ENCODE results near the gene APOB. TPM values are rescaled to one million over a fixed set of nuclear protein-coding genes. Genes with fewer than 3 reads are reported as not detected.

APOB gene
- total RNA-seq, 1 experiment from 2014 or later, result not detected

DNA sequence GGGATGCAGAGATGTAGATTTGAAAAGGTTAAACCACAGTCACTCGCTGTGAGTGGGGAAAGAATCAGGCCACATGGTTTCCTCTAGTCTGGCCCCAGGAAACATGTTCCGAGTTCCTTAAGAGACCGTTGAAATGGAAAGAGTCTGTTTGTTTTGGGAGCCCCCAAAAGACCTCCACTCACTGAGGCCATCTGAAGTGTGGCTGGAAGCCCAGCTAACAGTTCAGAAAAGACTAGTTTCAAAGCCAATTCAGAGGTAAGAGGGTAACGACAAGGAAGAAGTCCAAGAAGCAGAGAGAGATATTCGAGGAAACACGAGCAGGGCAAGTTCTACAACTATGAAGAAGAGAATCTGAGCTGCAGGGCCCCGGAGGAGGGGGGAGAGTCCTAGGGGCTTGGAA, 61.0 kb downstream of the APOB start:
- Histone ChIP-seq H3K9me3 (ENCODE audit: low read depth, low read length, poor library complexity, severe bottlenecking) (no peaks in the 10 kb centered on the region), H3K27me3 (replicated peaks; ENCODE audit: insufficient read depth, low read depth, low read length, poor library complexity) (peaks cover 38% of the 10 kb centered on the region), H3K4me1 (ENCODE audit: insufficient read depth, low read length, poor library complexity, severe bottlenecking) (no peaks in the 10 kb centered on the region), H3K36me3 (ENCODE audit: insufficient read depth, low read length, poor library complexity, severe bottlenecking) (no peaks in the 10 kb centered on the region), H3K4me3 (ENCODE audit: low read depth, low read length, poor library complexity, severe bottlenecking) (no peak overlapping the region), H3K27ac (ENCODE audit: low read depth, low read length, poor library complexity, severe bottlenecking) (no peak overlapping the region)
- ChIA-PET POLR2A (ENCODE audit: low non-redundant PET) (no interaction called here), CTCF (no interaction called here)
- DNase-seq (ENCODE audit: low spot score), result no peak
- no TSS peak for BruUV-seq (replicated peaks)
- TF ChIP-seq EZH2 (IDR thresholded peaks at IDR 0.05; ENCODE audit: borderline replicate concordance, low read depth, low read length, poor library complexity, severe bottlenecking), result no peak
- TF ChIP-seq, protein P1, sequence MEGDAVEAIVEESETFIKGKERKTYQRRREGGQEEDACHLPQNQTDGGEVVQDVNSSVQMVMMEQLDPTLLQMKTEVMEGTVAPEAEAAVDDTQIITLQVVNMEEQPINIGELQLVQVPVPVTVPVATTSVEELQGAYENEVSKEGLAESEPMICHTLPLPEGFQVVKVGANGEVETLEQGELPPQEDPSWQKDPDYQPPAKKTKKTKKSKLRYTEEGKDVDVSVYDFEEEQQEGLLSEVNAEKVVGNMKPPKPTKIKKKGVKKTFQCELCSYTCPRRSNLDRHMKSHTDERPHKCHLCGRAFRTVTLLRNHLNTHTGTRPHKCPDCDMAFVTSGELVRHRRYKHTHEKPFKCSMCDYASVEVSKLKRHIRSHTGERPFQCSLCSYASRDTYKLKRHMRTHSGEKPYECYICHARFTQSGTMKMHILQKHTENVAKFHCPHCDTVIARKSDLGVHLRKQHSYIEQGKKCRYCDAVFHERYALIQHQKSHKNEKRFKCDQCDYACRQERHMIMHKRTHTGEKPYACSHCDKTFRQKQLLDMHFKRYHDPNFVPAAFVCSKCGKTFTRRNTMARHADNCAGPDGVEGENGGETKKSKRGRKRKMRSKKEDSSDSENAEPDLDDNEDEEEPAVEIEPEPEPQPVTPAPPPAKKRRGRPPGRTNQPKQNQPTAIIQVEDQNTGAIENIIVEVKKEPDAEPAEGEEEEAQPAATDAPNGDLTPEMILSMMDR (conservative IDR thresholded peaks at IDR 0.05; ENCODE audit: low read depth, low read length), result no peak
- intact Hi-C loops (cut with micrococcal nuclease; ENCODE audit: unreplicated experiment), result no loop called here

DNA sequence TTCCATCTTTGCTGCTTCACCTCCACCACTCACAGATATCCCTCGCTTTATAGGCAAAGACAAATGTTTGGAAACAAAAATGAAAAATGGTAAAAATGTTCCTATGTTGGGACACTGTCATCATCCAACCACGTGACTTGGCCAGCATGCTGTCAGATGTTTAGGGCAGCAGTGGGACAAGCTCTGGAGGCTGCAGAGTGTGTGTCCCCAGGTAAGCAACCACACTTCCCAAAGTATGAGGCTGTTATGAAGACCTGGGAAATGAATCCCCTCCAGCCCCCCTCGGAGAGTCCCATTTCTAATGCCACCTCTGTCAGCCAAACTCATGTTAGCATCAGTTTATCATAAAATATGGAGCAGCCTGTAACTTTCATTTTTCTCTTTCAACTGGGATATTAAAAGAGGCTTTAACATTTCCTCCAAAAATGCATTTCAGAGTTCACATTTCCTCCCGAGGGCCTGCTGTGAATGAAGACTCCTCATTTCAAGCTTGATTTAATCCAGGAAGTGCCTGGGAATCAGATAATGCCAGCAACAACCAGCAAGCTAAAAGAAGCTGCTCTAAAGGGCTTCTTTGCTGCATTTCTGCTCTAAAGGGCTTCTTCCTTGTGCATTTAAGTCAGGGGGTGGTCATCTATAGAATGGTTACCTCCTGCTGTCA, 66.2 kb downstream of the APOB start:
- BruUV-seq (replicated peaks), result no TSS peak
- ChIA-PET CTCF (no interaction called here), POLR2A (ENCODE audit: low non-redundant PET) (no interaction called here)
- peaks cover 13% of the 10 kb centered on the region for H3K27me3 ChIP-seq (replicated peaks; ENCODE audit: insufficient read depth, low read depth, low read length, poor library complexity)
- TF ChIP-seq, protein P1 (conservative IDR thresholded peaks at IDR 0.05; ENCODE audit: low read depth, low read length), result no peak
- TF ChIP-seq EZH2 (IDR thresholded peaks at IDR 0.05; ENCODE audit: borderline replicate concordance, low read depth, low read length, poor library complexity, severe bottlenecking), result no peak
- no peak overlapping the region for H3K4me3 ChIP-seq (ENCODE audit: low read depth, low read length, poor library complexity, severe bottlenecking)
- DNase-seq (ENCODE audit: low spot score), result peak; percentile 12
- H3K9me3 ChIP-seq (ENCODE audit: low read depth, low read length, poor library complexity, severe bottlenecking), result no peaks in the 10 kb centered on the region
- no peaks in the 10 kb centered on the region for H3K36me3 ChIP-seq (ENCODE audit: insufficient read depth, low read length, poor library complexity, severe bottlenecking)
- intact Hi-C loops (cut with micrococcal nuclease; ENCODE audit: unreplicated experiment), result no loop called here
- H3K27ac ChIP-seq (ENCODE audit: low read depth, low read length, poor library complexity, severe bottlenecking), result no peak overlapping the region
- H3K4me1 ChIP-seq (ENCODE audit: insufficient read depth, low read length, poor library complexity, severe bottlenecking), result no peaks in the 10 kb centered on the region

DNA sequence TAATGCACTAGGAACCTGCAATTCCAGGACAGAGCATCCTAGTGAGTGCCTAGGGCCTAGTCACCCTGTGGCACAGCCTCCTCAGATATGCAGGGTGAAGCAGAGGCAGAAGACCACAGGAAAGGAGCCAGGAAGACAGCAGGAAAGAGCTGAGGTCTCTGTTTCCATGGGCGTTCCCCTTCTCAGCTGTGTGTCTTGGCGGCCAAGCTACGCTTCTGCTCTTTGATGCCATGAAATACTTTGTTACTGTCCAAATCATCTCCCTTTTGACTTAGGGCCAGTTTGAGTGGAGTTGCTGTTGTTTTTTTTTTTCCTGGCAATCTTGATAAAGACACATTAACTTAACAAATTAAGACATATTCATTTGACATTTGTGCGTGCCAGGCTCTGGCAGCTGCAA, 67.3 kb downstream of the APOB start:
- BruUV-seq (replicated peaks), result no TSS peak
- no peaks in the 10 kb centered on the region for H3K9me3 ChIP-seq (ENCODE audit: low read depth, low read length, poor library complexity, severe bottlenecking)
- ChIA-PET CTCF (no interaction called here), POLR2A (ENCODE audit: low non-redundant PET) (no interaction called here)
- no peak for DNase-seq (ENCODE audit: low spot score)
- peaks cover 8% of the 10 kb centered on the region for H3K27me3 ChIP-seq (replicated peaks; ENCODE audit: insufficient read depth, low read depth, low read length, poor library complexity)
- H3K36me3 ChIP-seq (ENCODE audit: insufficient read depth, low read length, poor library complexity, severe bottlenecking), result no peaks in the 10 kb centered on the region
- TF ChIP-seq EZH2 (IDR thresholded peaks at IDR 0.05; ENCODE audit: borderline replicate concordance, low read depth, low read length, poor library complexity, severe bottlenecking), result no peak
- H3K4me1 ChIP-seq (ENCODE audit: insufficient read depth, low read length, poor library complexity, severe bottlenecking), result no peaks in the 10 kb centered on the region
- no peak overlapping the region for H3K27ac ChIP-seq (ENCODE audit: low read depth, low read length, poor library complexity, severe bottlenecking)
- H3K4me3 ChIP-seq (ENCODE audit: low read depth, low read length, poor library complexity, severe bottlenecking), result no peak overlapping the region
- intact Hi-C loops (cut with micrococcal nuclease; ENCODE audit: unreplicated experiment), result no loop called here
